DMS 273 (cell line): ENCODE data around the gene KIAA0753.
A peak's percentile ranks its signal among the peaks of the same experiment; 100 is the strongest.

ENCODE experiments used
- DNase-seq: peaks from one replicate; lab custom pipeline; 2025; ENCODE audit not compliant: unreplicated experiment; lab: John Stamatoyannopoulos, UW

Gene KIAA0753

DNA sequence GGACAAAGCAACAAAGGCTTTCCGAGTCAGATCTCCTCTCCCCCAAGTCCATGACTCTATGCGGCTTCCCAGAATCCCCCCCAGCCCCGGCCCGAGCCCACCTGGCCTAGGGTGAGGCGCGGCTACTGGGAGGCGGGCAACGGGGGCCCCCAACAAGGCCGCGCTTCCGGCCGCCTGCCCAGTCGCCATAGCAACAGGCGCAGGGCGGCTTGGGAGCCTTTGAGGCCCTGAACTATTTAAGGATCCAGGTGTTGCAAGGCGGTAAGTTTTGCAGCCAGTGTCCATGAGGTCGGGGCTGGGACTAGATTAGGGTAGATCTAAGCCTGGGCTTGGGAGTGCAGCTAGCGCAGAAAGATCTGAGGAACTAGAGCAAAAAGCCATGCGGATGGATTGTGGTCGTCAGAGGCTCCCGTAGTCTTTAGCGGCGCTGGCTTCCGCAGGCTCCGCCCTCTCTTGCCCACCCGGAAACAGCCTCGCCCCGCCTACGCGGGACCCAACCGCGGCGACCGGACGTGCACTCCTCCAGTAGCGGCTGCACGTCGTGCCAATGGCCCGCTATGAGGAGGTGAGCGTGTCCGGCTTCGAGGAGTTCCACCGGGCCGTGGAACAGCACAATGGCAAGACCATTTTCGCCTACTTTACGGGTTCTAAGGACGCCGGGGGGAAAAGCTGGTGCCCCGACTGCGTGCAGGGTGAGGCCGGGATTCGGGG is at the start of gene KIAA0753, which contains the start of gene TXNDC17:
TSS of gene KIAA0753 (minus strand) at position 176 of the 711 bp plus-strand sequence. CDS start 5,608 bp downstream, outside the sequence.
TSS of gene TXNDC17 (plus strand) at position 525 of the 711 bp plus-strand sequence. CDS start at position 548, 23 bp downstream.
- DNase-seq, result peak; percentile 91

DNA sequence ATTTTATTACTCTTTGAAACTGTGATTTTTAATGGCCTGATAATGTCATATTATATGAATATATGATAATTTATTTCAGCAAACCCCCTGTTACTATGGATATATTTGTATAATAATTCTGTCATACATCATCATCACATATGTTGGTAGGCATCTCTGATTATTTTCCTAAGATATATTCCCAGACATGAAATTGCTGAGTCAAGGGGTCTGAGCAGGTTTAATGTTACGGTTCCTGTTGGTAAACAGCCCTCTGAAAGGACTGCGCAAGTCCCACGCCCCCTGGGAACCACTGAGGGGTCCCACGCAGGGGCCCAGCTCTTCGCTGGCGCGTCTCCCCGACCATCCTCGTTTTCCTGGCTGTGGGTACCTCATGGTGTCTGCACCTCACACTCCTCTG is 48.4 kb upstream of the KIAA0753 start:
- no peak for DNase-seq

DNA sequence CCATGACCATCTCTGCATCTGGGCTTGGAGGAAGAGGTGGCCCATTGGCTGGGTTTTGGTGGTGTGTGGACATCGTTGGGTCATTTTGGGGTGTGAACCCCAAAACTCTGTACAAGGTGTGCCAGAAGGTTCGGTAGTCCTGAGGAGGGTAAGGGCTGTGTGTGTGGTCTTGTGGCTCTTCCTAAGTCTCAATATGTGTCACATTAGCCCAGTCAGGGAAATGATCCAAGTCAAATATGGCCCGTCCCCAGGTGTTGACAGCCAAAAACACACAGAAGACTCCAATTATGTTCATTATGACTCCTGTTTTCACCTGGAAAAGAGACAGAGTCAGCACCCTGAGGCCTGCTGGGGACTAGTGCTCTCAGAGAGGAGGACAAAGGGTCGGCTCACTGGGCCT is 45.5 kb upstream of the KIAA0753 start:
- no peak for DNase-seq

DNA sequence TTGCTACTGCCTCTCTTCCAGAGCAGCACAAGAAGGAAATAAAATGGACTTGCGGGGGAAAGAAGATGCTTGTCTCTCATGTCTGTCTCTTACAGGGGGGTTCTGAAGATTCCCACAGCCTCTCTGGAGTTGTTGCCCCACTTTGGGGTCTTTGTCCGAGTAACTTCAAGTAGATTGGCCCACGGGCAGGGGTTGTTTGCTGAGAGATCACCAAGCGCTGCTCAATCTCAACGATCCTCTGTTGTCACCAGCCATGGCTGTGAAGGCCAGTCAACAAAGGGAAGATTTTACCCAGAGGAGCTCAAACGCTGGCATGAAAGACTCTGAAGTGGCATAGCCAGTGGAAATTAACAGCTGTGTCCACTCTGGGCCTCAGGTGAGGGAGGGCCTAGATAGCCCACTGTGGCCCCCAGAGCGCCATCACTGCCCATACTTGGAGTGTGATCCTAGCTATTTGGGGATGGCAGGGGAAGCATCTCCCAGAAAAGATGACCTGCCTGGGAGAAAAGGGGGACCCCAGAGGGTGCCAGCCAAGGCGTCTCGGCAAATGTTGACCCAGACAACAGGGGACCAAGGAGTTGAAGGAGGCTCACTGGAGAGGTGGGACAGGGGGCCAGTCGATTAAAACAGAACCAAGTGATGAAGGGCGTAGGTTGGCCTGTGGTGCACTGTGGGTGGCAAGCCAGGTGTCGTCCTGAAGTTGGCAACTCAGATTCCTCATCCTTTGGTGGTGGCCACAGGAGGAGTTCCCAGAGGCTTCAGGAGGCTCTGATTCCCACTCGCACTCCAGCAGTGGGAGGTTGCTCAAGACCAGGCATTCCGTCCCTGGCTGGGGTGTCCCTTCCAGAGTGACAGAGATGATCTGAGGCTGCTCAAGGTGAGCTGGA is 44.6 kb upstream of the KIAA0753 start:
- DNase-seq, result no peak

DNA sequence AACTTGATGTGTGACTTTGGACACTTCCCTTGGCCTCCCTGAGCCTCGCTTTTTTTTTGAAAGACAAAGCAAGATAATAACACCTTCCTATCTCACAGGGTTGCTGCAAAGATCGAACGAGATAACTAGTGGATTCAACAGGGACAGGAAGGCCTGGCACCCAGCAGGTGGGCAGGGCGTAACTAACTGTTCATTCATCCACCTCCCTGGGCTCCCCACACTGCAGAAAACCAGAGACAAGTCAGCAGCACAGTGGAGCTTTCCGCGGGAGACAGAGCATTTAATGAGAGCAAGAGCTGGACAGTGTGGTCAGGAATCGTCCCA is 43.9 kb upstream of the KIAA0753 start:
- no peak for DNase-seq

DNA sequence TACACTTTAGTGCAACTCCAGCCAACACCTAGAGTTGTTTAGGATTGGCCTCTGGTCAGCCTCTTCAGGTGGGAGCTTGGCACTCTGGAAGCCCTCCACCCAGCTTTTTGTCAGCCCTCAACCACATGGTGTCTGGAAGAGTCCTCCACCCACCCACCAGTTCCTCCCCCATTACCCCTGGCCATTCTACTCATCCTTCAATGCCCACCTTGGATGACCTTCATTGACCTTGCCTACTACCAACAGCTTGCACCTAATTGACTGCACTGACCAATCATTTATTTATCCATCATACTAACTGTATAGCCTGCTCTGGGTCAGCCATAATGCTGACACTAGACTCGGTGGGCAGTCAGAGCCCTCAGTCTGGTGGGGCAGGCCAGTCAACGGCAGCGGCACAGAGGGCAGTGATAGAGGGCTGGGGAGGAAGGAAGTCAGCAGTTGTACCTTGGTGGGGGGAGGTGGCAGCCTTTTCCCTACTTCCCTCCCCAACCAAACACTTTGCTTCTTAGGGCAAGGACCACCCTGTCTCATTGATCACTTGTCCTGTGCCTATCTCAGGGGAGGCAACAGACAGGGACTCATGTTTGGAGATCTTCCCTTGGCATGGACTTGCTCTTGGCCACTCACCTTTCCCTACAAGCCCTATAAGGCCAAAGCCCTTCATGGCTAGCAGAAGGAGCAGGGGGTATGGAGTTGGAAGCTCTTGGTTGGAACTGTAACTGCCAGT is 43.4 kb upstream of the KIAA0753 start:
- DNase-seq, result no peak

DNA sequence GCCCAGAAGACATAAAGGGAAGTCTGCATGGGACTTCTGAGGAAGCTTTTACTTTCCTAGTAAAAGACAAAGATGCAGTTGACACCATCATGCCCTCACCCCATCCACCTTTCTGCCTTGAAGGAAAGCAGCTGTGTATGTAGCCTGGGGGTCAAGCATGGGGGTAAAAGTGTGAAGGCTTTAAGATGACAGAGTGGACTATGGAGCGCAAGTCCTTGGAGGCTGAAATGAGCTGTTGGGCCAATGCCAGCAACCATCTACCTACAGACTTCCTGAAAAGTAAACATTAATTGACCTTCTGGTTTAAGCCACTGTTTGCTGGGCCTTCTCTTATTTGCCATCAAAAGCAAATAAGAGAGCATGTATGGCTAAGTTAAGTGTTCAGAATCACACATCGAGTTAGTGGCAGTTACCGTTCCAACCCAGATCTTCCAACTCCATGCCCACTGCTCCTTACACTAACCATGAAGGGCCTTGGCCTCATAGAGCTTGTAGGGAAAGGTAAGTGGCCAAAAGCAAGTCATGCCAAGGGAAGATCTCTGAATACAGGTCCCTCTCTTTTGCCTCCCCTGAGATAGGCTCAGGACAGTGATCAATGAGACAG is 42.7 kb upstream of the KIAA0753 start:
- no peak for DNase-seq

DNA sequence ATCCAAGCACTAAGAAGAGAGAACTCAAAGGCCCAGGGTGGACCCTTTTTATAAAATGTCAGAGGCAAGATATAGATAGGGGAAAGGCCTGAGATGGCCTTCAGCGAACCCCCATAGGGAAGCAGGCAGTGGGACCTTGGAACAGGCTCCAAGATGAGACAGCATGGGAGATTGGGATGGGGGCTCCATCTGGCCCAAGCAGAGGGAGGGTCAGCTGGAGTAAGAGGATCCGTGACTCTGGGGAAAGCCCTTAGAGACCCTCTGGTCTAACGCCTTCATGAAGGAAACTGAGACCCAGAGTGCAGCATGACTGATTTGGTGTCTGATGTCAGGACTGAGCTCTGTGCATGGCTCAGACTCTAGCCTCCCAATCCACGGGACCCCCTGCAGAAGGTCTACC is 41.8 kb upstream of the KIAA0753 start:
- DNase-seq, result no peak

DNA sequence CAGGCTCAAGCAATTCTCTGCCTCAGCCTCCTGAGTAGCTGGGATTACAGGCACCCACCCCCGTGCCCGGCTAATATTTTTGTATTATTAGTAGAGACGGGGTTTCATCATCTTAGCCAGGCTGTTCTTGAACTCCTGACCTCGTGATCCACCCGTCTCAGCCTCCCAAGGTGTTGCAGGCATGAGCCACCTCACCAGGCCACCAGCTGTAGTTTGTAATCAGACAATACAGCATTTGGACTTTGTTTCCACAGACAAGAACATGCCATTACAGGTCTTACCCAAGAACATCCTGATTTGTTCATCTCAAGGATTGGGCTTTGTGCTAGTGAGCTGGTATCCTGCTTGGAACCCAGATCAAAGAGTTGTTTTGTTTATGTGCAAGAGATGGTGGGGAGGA is 41.2 kb upstream of the KIAA0753 start:
- DNase-seq, result no peak

DNA sequence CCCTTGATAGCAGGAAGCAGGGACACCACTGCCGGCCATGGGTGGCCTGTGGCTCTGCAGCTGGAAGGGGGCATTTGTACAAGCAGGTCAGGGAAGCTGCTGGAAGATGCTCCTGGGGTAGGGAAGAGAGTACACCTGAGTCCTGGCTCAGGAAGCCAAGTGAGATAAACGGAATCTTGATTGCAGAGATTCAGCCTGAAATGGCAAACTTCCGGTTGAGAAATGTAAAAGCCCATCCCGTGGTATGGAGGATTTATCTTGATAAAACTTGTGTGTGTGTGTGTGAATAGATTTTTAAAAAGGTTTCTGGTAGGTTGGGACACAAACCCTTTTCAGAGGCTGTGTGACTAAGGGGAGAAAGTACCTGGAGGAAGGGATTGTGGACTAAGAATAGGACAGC is 40.7 kb upstream of the KIAA0753 start:
- DNase-seq, result no peak

DNA sequence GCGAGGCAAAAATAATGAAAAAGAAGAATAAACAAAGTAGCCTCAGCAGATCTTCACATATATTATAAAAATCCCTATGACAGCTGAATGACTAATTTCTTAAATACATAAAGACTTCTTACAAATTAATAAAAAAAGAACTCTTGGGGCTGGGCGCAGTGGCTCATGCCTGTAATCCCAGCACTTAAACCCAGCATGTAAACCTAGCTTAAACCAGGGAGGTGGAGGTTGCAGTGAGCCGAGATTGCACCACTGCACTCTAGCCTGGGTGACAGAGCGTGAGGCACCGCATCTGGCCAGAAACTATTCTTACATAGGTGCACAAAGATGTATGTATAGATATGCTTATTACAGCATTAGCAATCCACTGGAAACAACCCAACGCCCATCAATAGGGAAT is 38.7 kb upstream of the KIAA0753 start:
- no peak for DNase-seq

DNA sequence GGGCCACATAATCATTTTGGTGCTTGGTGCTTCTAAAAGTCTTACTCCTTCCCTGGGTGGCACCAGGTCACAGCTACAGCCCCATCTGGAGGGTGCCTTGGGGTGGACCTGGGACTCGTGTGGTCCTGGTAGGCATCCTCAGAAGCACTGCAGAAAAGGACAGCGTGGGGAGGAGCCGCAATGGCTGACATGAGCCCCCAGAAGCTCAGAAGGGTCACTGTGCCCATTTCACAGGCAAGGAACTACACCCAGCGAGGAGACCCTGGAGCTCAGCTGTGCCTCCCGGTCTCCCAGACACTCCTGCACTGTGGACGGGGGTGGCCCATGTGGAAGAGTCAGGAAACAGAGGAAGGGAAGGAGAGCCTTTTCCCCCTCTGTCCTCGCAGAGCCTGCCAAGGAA is 37.4 kb upstream of the KIAA0753 start:
- no peak for DNase-seq

DNA sequence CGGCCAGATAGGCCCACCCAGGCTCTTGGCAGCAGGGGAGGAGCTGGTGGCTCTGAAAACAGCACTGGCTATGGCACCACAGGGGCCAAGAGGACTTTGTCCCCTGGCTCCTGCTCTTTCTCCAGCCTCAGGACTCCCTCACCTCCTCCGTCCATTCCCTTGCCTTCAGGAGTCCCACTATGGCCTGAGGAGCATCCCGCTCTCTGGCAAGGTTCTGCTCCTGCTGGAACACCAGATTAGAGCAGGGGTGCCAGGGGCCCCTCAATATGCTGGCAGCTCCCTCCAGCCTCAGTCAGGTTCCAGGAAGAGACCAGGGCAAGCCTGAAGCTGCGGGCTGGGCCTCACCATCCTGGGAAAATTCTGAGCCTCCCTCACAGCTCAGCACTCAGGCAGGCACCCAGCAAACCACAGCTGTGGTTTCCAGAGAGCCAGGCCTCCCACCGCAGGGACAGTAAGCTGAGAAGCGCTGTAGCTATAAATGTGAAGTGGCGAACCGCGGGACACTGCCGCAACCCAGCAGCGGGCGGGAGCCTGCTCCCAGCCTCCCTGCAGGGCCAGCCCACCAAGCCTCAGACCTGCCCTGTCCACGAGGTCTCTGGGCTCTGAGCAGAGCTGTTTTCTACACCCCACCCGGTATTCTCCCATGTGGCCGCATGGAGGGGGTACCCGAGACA is 36.8 kb upstream of the KIAA0753 start:
- DNase-seq, result no peak

DNA sequence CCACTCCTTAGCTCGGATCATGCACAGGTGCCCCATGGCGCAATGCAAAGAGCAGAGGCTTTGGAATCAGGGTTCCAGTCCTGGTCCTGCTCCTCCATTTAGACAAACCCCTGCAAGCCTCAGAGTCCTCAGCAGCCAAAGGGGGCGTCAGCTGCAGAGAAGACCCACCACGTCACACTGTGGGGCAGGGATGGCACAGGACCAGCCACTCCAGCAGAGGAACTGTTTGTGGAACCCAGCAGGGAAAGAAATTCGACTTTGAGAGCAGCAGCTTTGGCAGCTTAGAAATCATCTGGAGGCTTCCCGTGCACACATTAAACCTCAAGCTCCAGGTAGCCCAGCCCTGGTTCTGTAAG is 36.3 kb upstream of the KIAA0753 start:
- DNase-seq, result no peak

DNA sequence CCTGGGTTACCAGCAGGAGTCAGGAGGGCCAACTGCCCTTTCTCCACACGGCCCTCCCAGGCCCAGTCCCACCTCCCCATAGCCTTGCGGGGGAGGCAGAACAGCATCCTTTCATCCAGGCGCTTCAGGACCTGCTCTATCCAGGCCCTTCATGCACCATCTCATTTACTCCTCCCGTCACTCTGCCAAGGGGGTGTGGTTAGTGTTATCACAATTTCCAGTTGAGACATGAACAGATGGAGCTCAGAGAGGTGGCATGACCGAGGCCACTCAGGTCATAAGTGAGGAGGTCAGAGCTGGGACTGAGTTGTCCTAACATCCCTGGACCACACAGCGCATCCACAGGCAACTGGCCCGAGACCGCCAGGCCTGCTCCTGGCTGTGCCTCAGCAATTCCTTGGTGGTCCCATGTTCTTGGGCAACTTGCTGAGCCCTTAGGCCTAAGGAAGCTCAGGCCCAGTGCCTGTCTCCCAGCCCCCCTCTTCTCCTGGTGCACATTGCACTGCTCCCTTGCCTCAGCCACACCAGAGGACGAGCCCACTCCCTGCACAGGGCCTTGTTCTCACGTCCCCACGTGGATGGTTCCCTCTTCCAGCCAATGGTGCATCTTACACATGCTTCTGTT is 34.8 kb upstream of the KIAA0753 start:
- no peak for DNase-seq

DNA sequence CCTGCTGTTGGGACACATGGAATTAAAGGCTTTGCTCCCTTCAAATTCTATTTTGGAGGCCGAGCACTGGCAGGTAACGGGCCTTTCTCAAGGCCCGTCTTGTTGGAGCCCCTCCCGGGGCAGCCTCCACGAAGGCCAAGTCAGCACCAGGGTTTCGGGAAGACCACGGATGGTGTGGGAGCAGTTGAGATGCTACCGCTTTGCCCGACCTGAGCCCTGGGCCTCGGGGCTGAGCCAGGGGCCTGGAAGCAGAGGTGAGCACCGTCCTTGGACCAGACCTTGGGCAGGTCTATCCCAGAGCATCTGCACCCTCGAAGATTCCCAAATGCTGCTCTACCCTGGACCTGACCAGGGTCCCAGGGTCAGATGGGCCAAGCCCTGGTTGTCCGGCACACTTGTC is 34.1 kb upstream of the KIAA0753 start:
- no peak for DNase-seq

DNA sequence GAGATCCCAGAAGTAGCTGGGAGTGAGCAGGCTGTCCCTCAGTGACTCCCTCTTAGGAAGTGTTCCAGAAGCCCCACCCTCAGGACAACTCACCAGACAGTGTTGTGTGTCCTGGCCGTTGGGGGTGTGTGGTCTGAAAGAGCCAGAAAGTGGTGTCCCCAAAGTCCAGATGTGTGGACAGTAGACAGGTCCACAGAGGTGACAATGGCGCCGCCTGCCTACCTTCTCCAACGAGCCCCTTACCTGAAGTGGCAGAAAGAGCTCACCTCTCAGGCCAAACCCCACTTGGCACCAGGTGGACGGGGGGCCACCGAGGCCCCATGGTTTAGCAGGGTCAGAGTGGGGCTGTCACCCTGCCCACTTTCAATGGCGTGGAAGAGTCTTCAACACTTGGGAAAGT is 30.9 kb upstream of the KIAA0753 start:
- no peak for DNase-seq

DNA sequence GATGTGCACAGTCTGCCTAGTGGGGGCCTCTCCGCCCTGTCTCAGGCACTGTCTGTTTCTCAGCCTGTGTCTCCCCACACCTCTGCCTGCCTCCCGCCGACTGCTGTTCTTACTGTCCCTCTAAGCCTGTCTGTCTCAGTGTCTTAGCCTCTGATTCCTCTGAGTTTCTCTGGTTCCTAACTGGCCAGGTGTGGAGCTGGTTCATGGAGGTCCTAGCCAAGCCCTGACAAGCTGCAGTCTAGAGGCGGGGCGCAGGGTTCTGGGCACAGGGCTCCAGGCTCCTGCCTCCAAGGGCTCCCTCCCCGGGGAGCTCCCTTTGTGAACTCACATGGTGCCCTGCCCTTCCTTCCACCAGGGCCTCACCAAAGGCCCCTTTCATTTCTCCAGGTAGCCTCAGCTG is 30.5 kb upstream of the KIAA0753 start:
- no peak for DNase-seq

DNA sequence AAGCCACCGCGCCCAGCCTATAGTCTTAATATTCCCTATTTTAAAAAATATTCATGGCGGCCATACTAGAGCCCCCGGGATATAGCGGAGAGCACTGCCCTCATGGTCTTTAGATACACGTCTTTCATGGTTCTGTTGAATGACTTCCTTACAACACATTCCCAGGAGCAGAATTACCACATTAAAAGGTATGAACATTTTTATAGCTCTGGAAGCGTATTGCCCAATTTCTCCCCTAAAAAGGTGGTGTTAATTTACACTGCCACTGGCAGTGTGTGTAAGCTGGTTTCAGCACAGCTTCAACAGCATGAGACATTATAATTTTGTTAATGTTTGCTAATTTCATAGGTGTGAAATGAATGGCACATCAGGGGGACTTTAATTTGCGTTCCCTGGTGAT is 30.1 kb upstream of the KIAA0753 start:
- no peak for DNase-seq

DNA sequence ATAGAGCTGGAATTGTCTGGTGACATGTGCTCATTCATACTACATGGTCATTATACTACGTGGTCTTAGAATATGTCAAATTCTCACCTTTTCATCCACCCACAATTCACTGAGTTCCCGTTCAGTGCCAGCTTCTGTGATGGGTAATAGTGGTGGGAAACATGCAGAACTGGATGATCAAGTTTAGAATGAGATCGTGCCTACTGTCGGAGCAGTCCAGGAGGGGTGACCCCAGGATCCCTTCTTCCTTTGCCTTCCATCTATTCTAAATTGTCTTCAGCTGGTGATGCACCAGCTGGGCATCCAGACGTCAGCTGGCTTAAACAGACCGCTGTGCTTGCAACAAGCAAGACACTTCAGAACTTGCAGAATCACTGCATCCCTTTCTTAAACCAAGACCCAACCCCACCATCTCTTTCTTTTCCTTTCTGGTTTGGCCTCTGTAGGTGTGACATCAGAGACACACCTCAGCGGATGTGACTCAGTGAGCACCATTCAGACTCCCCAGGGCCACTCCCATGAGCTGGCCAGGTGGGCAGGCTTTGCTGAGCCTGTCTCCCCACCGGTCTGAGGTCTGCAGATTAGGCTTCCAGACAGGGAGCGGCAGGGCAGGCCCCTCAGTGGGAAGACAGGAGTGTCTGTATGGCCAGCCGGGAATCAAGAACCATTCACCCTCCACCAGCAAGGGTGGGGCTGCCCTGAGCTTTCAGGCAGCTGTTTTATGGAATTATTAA is 29.1 kb upstream of the KIAA0753 start:
- DNase-seq, result no peak
